H9 (cell line): ENCODE data around the gene POGLUT2. TPM values are rescaled to one million over a fixed set of nuclear protein-coding genes. Genes with fewer than 3 reads are reported as not detected.

ENCODE experiments used
- DNase-seq: peaks from one replicate; pipeline ENCODE4 v3.0.0-alpha.2; 2017
- H2AFZ ChIP-seq: one replicate; pipeline ENCODE4 v1.6.1; 2013; ENCODE audit warnings: mild to moderate bottlenecking, low read length, control low read depth, moderate library complexity
- H2AK5ac ChIP-seq: 2 replicates; pipeline ENCODE4 v1.6.1; 2013; ENCODE audit warnings: low read length, control low read depth, mixed read lengths; ENCODE audit not compliant: insufficient read length
- H2BK120ac ChIP-seq: one replicate; pipeline ENCODE4 v1.6.1; 2013; ENCODE audit warnings: low read depth, mild to moderate bottlenecking, low read length, control low read depth, inconsistent platforms; ENCODE audit not compliant: poor library complexity, severe bottlenecking
- H2BK12ac ChIP-seq: 2 replicates; pipeline ENCODE4 v1.6.1; 2013; ENCODE audit warnings: low read length, control low read depth, mixed read lengths, low read depth; ENCODE audit not compliant: insufficient read length
- H2BK15ac ChIP-seq: 2 replicates; pipeline ENCODE4 v1.6.1; 2013; ENCODE audit warnings: low read depth, low read length, control low read depth
- H2BK20ac ChIP-seq: one replicate; pipeline ENCODE4 v1.6.1; 2013; ENCODE audit warnings: low read depth, mild to moderate bottlenecking, low read length, control low read depth, inconsistent platforms; ENCODE audit not compliant: poor library complexity, severe bottlenecking
- H2BK5ac ChIP-seq: 2 replicates; pipeline ENCODE4 v1.6.1; 2013; ENCODE audit warnings: low read length, control low read depth, mixed read lengths; ENCODE audit not compliant: insufficient read length
- H3K14ac ChIP-seq: 2 replicates; pipeline ENCODE4 v1.6.1; 2013; ENCODE audit warnings: low read length, control low read depth; ENCODE audit not compliant: insufficient read depth
- H3K18ac ChIP-seq: 2 replicates; pipeline ENCODE4 v1.6.1; 2013; ENCODE audit warnings: low read depth, mild to moderate bottlenecking, mixed read lengths, low read length, control low read depth; ENCODE audit not compliant: insufficient read length
- H3K23ac ChIP-seq: 2 replicates; pipeline ENCODE4 v1.6.1; 2013; ENCODE audit warnings: low read length, control low read depth, mixed read lengths, low read depth; ENCODE audit not compliant: insufficient read length
- H3K23me2 ChIP-seq: 2 replicates; pipeline ENCODE4 v1.6.1; 2013; ENCODE audit warnings: low read depth, mild to moderate bottlenecking, mixed read lengths, low read length, control low read depth; ENCODE audit not compliant: insufficient read length, poor library complexity, severe bottlenecking
- H3K27ac ChIP-seq: 2 replicates; pipeline ENCODE4 v1.5.1; 2013; ENCODE audit warnings: low read length, control low read depth, mixed read lengths, low read depth; ENCODE audit not compliant: insufficient read length
- H3K27me3 ChIP-seq: 2 replicates; pipeline ENCODE4 v1.6.1; 2013; ENCODE audit warnings: low read length, control low read depth, inconsistent platforms; ENCODE audit not compliant: insufficient read depth
- H3K4ac ChIP-seq: 2 replicates; pipeline ENCODE4 v1.6.1; 2013; ENCODE audit warnings: low read depth, mild to moderate bottlenecking, control low read depth, inconsistent platforms, low read length, moderate library complexity
- H3K4me1 ChIP-seq: 2 replicates; pipeline ENCODE4 v1.6.1; 2013; ENCODE audit warnings: low read length, control low read depth, inconsistent platforms; ENCODE audit not compliant: insufficient read depth
- H3K4me2 ChIP-seq: 2 replicates; pipeline ENCODE4 v1.6.1; 2013; ENCODE audit warnings: low read length, control low read depth, mixed read lengths; ENCODE audit not compliant: insufficient read length, insufficient read depth
- H3K56ac ChIP-seq: 2 replicates; pipeline ENCODE4 v1.6.1; 2013; ENCODE audit warnings: low read depth, mild to moderate bottlenecking, mixed read lengths, low read length, control low read depth; ENCODE audit not compliant: insufficient read length
- H3K79me1 ChIP-seq: 2 replicates; pipeline ENCODE4 v1.6.1; 2013; ENCODE audit warnings: low read depth, mild to moderate bottlenecking, moderate library complexity, low read length, control low read depth, inconsistent platforms; ENCODE audit not compliant: insufficient read depth, poor library complexity, severe bottlenecking
- H3K79me2 ChIP-seq: 2 replicates; pipeline ENCODE4 v1.6.1; 2013; ENCODE audit warnings: low read length, control low read depth, inconsistent platforms; ENCODE audit not compliant: insufficient read depth
- H3K9ac ChIP-seq: 2 replicates; pipeline ENCODE4 v1.6.1; 2013; ENCODE audit warnings: low read length, control low read depth, mixed read lengths; ENCODE audit not compliant: insufficient read length; ENCODE audit errors: extremely low read depth
- H3K9me3 ChIP-seq: one replicate; pipeline ENCODE4 v1.6.1; 2013; ENCODE audit warnings: low read depth, low read length, inconsistent platforms; ENCODE audit not compliant: control insufficient read depth
- H3T11ph ChIP-seq: one replicate; pipeline ENCODE4 v1.6.1; 2013; ENCODE audit warnings: mild to moderate bottlenecking, low read length, control low read depth, inconsistent platforms
- H4K20me1 ChIP-seq: one replicate; pipeline ENCODE4 v1.6.1; 2013; ENCODE audit not compliant: control insufficient read depth, insufficient read length, insufficient read depth
- H4K5ac ChIP-seq: 2 replicates; pipeline ENCODE4 v1.6.1; 2013; ENCODE audit warnings: low read depth, mild to moderate bottlenecking, mixed read lengths, low read length, control low read depth; ENCODE audit not compliant: insufficient read length
- H4K8ac ChIP-seq: replicated peaks from 2 replicates; pipeline ENCODE4 v1.6.1; 2013; ENCODE audit warnings: low read length, control low read depth, mixed read lengths, low read depth; ENCODE audit not compliant: insufficient read length
- H4K91ac ChIP-seq: 2 replicates; pipeline ENCODE4 v1.6.1; 2013; ENCODE audit warnings: low read depth, mild to moderate bottlenecking, moderate library complexity, mixed read lengths, low read length, control low read depth; ENCODE audit not compliant: insufficient read length
- H3K27ac Mint-ChIP-seq, 3 experiments: 2 replicates in 2 of 3; 3 replicates in 1 of 3; pipeline ENCODE4 v1.8.0; 2020 to 2021; ENCODE audit warnings: mixed read lengths in 3 of 3, mild to moderate bottlenecking in 1 of 3, moderate library complexity in 1 of 3
- H3K27me3 Mint-ChIP-seq: 2 replicates; pipeline ENCODE4 v1.8.0; 2021; ENCODE audit warnings: low read depth, mild to moderate bottlenecking, moderate library complexity, mixed read lengths
- H3K36me3 Mint-ChIP-seq, 3 experiments: 2 replicates in 2 of 3; 3 replicates in 1 of 3; pipeline ENCODE4 v1.8.0; 2020 to 2021; ENCODE audit warnings: low read depth in 3 of 3, mixed read lengths in 3 of 3; ENCODE audit not compliant: insufficient read depth in 1 of 3
- H3K4me1 Mint-ChIP-seq, 2 experiments: 2 replicates each; pipeline ENCODE4 v1.8.0; 2020; ENCODE audit warnings: mixed read lengths in 2 of 2
- H3K4me3 Mint-ChIP-seq, 2 experiments: 2 replicates in 1 of 2; 3 replicates in 1 of 2; pipeline ENCODE4 v1.8.0; 2020 to 2021; ENCODE audit warnings: mild to moderate bottlenecking in 2 of 2, mixed read lengths in 2 of 2, moderate library complexity in 1 of 2
- H3K9me3 Mint-ChIP-seq, 2 experiments: 2 replicates in 1 of 2; 3 replicates in 1 of 2; pipeline ENCODE4 v1.8.0; 2020; ENCODE audit warnings: mild to moderate bottlenecking in 2 of 2, mixed read lengths in 2 of 2, moderate library complexity in 1 of 2
- CTCF ChIP-seq: fragments of 200-600 bp; sonication (generic); conservative IDR thresholded peaks from 3 replicates; pipeline ENCODE4 v1.8.0; 2021; ENCODE audit warnings: antibody characterized with exemption, mild to moderate bottlenecking
- WGBS: extraction: QIAGEN DNeasy Blood & Tissue Kit; methylation state at CpG from one replicate; pipeline ENCODE4 v1.1.7; 2013; ENCODE audit warnings: missing lambda C conversion rate, low lambda C conversion rate, mixed read lengths; ENCODE audit not compliant: insufficient read length; ENCODE audit errors: extremely low coverage; 5-methylcytosine and 5-hydroxymethylcytosine counted together
- total RNA-seq: library from RNA; stranded (reverse); gene quantifications from 2 replicates; pipeline ENCODE4 v1.2.1, GENCODE V29; 2021

The POGLUT2 gene
- total RNA-seq, 1 experiment from 2014 or later: 23.5 TPM

- no peak overlapping the region for H3K9ac ChIP-seq
- no peak overlapping the region for H3T11ph ChIP-seq
- no peak for TF ChIP-seq CTCF
- no peak overlapping the region for H2BK5ac ChIP-seq
- no peaks in the 10 kb centered on the region for H3K23me2 ChIP-seq
- no peaks in the 10 kb centered on the region for H3K27me3 ChIP-seq
- H3K14ac ChIP-seq: no peak overlapping the region
- H3K23ac ChIP-seq: no peak overlapping the region
- H3K9me3 ChIP-seq: no peaks in the 10 kb centered on the region
- Mint-ChIP-seq H3K36me3 (peaks cover 4 to 14% (median 7%) of the 10 kb centered on the region in 3 experiments; a peak in 5 of 7 replicates), H3K4me3 (no peak overlapping the region), H3K27me3 (no peaks in the 10 kb centered on the region), H3K4me1 (peaks cover 0 to 3% of the 10 kb centered on the region in 2 experiments; a peak in 2 of 4 replicates), H3K9me3 (peaks cover 3 to 9% of the 10 kb centered on the region in 2 experiments; a peak in 4 of 5 replicates), H3K27ac (no peak overlapping the region)
- no peaks in the 10 kb centered on the region; the same call in 1 of the 2 replicates for H3K4me1 ChIP-seq
- no peak overlapping the region for H3K4ac ChIP-seq
- no peak overlapping the region for H2BK20ac ChIP-seq
- H2BK15ac ChIP-seq: no peak overlapping the region
- H3K18ac ChIP-seq: no peak overlapping the region
- H3K56ac ChIP-seq: no peak overlapping the region
- H2AK5ac ChIP-seq: no peak overlapping the region
- H3K27ac ChIP-seq: no peak overlapping the region
- no peak for DNase-seq
- H3K79me1 ChIP-seq: no peaks in the 10 kb centered on the region
- H4K8ac ChIP-seq: no peak overlapping the region
- H3K4me2 ChIP-seq: no peak overlapping the region
- H2BK120ac ChIP-seq: no peak overlapping the region
- H2AFZ ChIP-seq: no peak overlapping the region
- no peak overlapping the region for H4K5ac ChIP-seq
- H3K79me2 ChIP-seq: no peaks in the 10 kb centered on the region
- H2BK12ac ChIP-seq: no peak overlapping the region
- H4K20me1 ChIP-seq: no peaks in the 10 kb centered on the region
- H4K91ac ChIP-seq: no peak overlapping the region
- WGBS: no CpG with 5 or more reads among the region's 6 CpGs
Observed at GRCh38 chr13:102814793-102815192, 16.0 kb upstream of the POGLUT2 start.
